ENCODE measurements around the gene CPNE5. TPM values are rescaled to one million over a fixed set of nuclear protein-coding genes. Genes with fewer than 3 reads are reported as not detected.

Gene CPNE5
- total RNA-seq, 6 experiments from 2014 or later = 0.12 to 0.37 (median 0.26) TPM; not detected in 2

- no peak for TF ChIP-seq CTCF (IDR thresholded peaks at IDR 0.05)
- no peaks in the 10 kb centered on the region for H3K36me3 Mint-ChIP-seq (ENCODE audit: low read depth)
- DNase-seq = no peak
- no peak overlapping the region for H3K4me3 Mint-ChIP-seq
- H3K27me3 Mint-ChIP-seq (ENCODE audit: insufficient read depth) = peaks cover 7% of the 10 kb centered on the region
- peaks cover 4% of the 10 kb centered on the region; the same call in 1 of the 2 replicates for H3K4me1 Mint-ChIP-seq (ENCODE audit: low read depth)
- H3K9me3 Mint-ChIP-seq = no peaks in the 10 kb centered on the region
- no peak overlapping the region for H3K27ac Mint-ChIP-seq
These were observed 118.7 kb downstream of the CPNE5 start for GRCh38 chr6:36720251-36721141.

- H3K36me3 Mint-ChIP-seq (ENCODE audit: low read depth) = no peaks in the 10 kb centered on the region
- H3K4me3 Mint-ChIP-seq = no peak overlapping the region
- H3K9me3 Mint-ChIP-seq = no peaks in the 10 kb centered on the region
- H3K27ac Mint-ChIP-seq = no peak overlapping the region
- no peak for DNase-seq
- no peak for TF ChIP-seq CTCF (IDR thresholded peaks at IDR 0.05)
- H3K27me3 Mint-ChIP-seq (ENCODE audit: insufficient read depth) = peaks cover 4% of the 10 kb centered on the region
- no peaks in the 10 kb centered on the region for H3K4me1 Mint-ChIP-seq (ENCODE audit: low read depth)
These were observed 120.1 kb downstream of the CPNE5 start for GRCh38 chr6:36719126-36719525.

DNA sequence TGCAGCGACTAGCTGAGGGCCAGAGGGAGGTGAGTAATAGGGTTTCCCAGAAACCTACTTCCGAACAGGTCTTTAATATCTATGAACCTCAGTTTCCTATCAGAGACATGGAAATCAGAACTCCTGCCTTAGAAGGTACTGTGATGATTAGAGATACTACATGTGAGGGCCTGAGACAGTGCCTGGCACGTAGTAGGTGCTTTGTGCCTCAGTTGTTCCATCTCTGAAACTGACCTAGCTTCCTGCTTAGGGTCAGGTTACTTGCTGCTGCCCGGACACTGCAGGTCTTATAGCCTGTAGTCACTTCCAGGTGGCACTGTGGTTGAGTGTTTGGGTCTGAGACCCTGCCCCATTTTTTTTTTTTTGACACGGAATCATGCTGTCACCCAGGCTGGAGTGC, 120.7 kb downstream of the CPNE5 start:
- Mint-ChIP-seq H3K4me1 (ENCODE audit: low read depth) (no peaks in the 10 kb centered on the region), H3K9me3 (no peaks in the 10 kb centered on the region), H3K27ac (no peak overlapping the region), H3K36me3 (ENCODE audit: low read depth) (no peaks in the 10 kb centered on the region), H3K4me3 (no peak overlapping the region), H3K27me3 (ENCODE audit: insufficient read depth) (peaks cover 4% of the 10 kb centered on the region)
- DNase-seq = no peak
- TF ChIP-seq CTCF (IDR thresholded peaks at IDR 0.05) = no peak

DNA sequence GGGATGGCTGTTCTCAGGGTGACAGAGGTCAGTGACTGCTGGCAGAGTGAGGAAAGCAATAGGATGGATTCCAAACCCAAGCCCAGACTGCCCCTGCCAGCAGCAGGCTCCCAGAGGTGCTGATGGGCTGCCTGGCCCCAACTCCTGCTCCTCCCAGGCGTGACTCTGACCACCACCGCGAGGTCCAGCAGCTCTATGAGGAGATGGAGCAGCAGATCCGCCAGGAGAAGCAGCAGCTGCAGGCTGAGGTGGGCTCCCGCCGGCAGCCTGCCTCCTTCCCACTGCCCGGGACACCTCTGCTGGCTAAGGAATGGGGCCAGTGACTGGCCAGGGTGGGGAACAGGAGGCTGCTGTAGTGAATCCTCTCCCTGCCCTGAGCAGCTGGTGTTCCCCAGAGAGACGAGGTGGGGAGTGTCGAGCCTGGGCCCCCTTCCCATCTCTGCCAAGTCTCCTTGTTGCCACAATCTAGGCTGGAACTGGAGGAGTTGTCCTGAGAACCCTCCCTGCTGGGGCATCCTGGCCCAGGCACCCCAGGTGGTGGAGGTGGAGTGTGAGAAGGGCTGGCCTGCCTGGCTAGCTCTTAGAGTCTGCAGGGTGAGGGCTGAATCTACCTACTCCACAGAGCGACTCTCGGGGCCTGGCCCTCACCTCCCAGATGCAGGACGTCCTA, 121.2 kb downstream of the CPNE5 start:
- no peak for DNase-seq
- Mint-ChIP-seq H3K27ac (no peak overlapping the region), H3K9me3 (no peaks in the 10 kb centered on the region), H3K36me3 (ENCODE audit: low read depth) (no peaks in the 10 kb centered on the region), H3K27me3 (ENCODE audit: insufficient read depth) (peaks cover 5% of the 10 kb centered on the region), H3K4me1 (ENCODE audit: low read depth) (no peaks in the 10 kb centered on the region), H3K4me3 (no peak overlapping the region)
- TF ChIP-seq CTCF (IDR thresholded peaks at IDR 0.05) = no peak

DNA sequence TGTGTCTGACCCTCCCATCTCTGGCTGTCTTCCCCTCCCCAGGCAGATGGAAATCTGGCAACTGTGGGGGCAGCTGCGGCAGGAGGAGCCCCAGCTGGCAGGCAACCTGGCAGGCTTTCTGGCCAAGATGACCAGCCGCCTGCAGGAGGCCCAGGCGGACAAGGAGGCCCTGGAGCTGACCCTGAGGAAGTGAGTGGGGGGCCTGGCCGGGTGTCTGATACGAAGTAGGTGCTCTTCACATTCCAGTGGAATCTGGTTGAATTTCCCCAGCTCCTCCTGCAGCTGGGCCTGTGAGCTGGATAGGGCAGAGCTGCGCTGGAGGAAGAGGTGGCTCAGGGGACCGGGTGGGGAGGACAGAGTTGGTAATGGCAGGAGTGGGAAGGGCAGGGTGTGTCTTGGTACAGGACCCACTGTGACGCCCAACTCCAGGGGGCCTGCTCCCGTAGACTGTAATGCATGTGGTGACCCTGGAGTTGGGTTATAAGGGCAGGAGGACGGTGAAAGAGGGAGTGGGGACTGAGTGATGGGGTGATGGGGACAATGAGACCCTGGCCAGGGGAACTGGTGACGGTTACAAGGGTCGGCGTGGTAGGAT, 121.9 kb downstream of the CPNE5 start:
- Mint-ChIP-seq H3K9me3 (no peaks in the 10 kb centered on the region), H3K36me3 (ENCODE audit: low read depth) (no peaks in the 10 kb centered on the region), H3K4me1 (ENCODE audit: low read depth) (no peaks in the 10 kb centered on the region), H3K27ac (no peak overlapping the region), H3K27me3 (ENCODE audit: insufficient read depth) (peaks cover 5% of the 10 kb centered on the region), H3K4me3 (no peak overlapping the region)
- no peak for TF ChIP-seq CTCF (IDR thresholded peaks at IDR 0.05)
- DNase-seq = no peak
